Measurements from ENCODE around the gene PLA2G5. TPM values are rescaled to one million over a fixed set of nuclear protein-coding genes. Genes with fewer than 3 reads are reported as not detected.
"Not testable (repeated sequence)": the region's sequence is repeated elsewhere in the genome, so short reads cannot be mapped to it uniquely, and the experiment has no call there.

The PLA2G5 gene
- total RNA-seq, 2 donors from 2014 or later, result 18.7 to 19.2 TPM

GRCh38 chr1:20037877-20038276, 32.1 kb upstream of the PLA2G5 start:
- TF ChIP-seq, protein P1, sequence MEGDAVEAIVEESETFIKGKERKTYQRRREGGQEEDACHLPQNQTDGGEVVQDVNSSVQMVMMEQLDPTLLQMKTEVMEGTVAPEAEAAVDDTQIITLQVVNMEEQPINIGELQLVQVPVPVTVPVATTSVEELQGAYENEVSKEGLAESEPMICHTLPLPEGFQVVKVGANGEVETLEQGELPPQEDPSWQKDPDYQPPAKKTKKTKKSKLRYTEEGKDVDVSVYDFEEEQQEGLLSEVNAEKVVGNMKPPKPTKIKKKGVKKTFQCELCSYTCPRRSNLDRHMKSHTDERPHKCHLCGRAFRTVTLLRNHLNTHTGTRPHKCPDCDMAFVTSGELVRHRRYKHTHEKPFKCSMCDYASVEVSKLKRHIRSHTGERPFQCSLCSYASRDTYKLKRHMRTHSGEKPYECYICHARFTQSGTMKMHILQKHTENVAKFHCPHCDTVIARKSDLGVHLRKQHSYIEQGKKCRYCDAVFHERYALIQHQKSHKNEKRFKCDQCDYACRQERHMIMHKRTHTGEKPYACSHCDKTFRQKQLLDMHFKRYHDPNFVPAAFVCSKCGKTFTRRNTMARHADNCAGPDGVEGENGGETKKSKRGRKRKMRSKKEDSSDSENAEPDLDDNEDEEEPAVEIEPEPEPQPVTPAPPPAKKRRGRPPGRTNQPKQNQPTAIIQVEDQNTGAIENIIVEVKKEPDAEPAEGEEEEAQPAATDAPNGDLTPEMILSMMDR (IDR thresholded peaks at IDR 0.05), result no peak
- H3K4me1 ChIP-seq (ENCODE audit: control insufficient read depth in 1 of 2, low read depth in 2 of 2), result no peaks in the 10 kb centered on the region
- DNase-seq (ENCODE audit: low spot score), result no peak
- H3K27me3 ChIP-seq (replicated peaks; ENCODE audit: insufficient read depth), result no peaks in the 10 kb centered on the region
- no peaks in the 10 kb centered on the region for H3K36me3 ChIP-seq
- ATAC-seq (ENCODE audit: insufficient number of reproducible peaks, low FRiP score, low read depth), result no peak
- H3K27ac ChIP-seq, result no peak overlapping the region
- H3K4me3 ChIP-seq, result no peak overlapping the region
- peaks cover 2% of the 10 kb centered on the region for H3K9me3 ChIP-seq

GRCh38 chr1:20047096-20047495, 22.9 kb upstream of the PLA2G5 start:
- peaks cover 3% of the 10 kb centered on the region for H3K9me3 ChIP-seq
- TF ChIP-seq, protein P1 (IDR thresholded peaks at IDR 0.05), result no peak
- H3K4me3 ChIP-seq, result no peak overlapping the region
- no peak for ATAC-seq (ENCODE audit: insufficient number of reproducible peaks, low FRiP score, low read depth)
- H3K27me3 ChIP-seq (replicated peaks; ENCODE audit: insufficient read depth), result no peaks in the 10 kb centered on the region
- no peaks in the 10 kb centered on the region for H3K36me3 ChIP-seq
- no peak overlapping the region for H3K27ac ChIP-seq
- no peak for DNase-seq (ENCODE audit: low spot score)
- H3K4me1 ChIP-seq (ENCODE audit: control insufficient read depth in 1 of 2, low read depth in 2 of 2), result no peaks in the 10 kb centered on the region

GRCh38 chr1:20048563-20048962, 21.4 kb upstream of the PLA2G5 start:
- peaks cover 3% of the 10 kb centered on the region for H3K9me3 ChIP-seq
- DNase-seq (ENCODE audit: low spot score) (no peak), ATAC-seq (ENCODE audit: insufficient number of reproducible peaks, low FRiP score, low read depth) (no peak)
- H3K27me3 ChIP-seq (replicated peaks; ENCODE audit: insufficient read depth), result no peaks in the 10 kb centered on the region
- TF ChIP-seq, protein P1 (IDR thresholded peaks at IDR 0.05), result no peak
- H3K4me1 ChIP-seq (ENCODE audit: control insufficient read depth in 1 of 2, low read depth in 2 of 2), result no peaks in the 10 kb centered on the region
- H3K4me3 ChIP-seq, result no peak overlapping the region
- no peaks in the 10 kb centered on the region for H3K36me3 ChIP-seq
- no peak overlapping the region for H3K27ac ChIP-seq

DNA sequence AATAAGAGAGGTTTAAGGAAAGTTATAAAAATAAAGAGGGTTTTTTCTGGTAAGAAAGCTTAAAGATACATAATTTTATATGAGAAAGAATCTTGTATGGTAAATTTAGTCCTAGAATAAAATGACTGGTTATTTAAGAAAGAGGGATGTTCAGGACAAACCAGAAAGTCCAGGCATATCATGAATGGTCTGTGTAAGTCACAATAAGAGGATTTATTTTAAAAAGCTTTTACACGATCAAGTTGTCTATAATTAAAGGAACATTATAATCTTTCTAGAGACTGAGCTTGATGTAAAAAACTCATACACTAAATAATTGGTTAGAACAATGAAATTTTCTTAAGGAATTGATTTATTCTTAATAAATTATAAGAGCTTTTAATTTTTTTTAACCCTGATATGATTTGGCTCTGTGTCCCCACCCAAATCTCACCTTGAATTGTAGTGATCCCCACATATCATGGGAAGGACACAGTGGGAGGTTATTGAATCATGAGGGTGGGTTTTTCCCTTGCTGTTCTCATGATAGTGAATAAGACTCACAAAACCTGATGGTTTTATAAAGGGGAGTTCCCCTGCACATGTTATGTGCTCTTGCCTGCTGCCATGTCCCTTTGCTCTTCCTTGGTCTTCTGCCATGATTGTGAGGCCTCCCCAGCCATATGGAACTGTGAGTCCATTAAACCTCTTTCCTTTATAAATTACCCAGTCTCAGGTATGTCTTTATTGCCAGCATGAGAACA, 20.8 kb upstream of the PLA2G5 start:
- H3K27me3 ChIP-seq (replicated peaks; ENCODE audit: insufficient read depth); H3K4me3 ChIP-seq; H3K9me3 ChIP-seq; ATAC-seq (ENCODE audit: insufficient number of reproducible peaks, low FRiP score, low read depth); H3K4me1 ChIP-seq (ENCODE audit: control insufficient read depth in 1 of 2, low read depth in 2 of 2); H3K27ac ChIP-seq; H3K36me3 ChIP-seq; DNase-seq (ENCODE audit: low spot score): not testable (repeated sequence)

- peaks cover 3% of the 10 kb centered on the region for H3K9me3 ChIP-seq
- H3K27ac ChIP-seq, result no peak overlapping the region
- TF ChIP-seq, protein P1 (IDR thresholded peaks at IDR 0.05), result no peak
- H3K4me1 ChIP-seq (ENCODE audit: control insufficient read depth in 1 of 2, low read depth in 2 of 2), result no peaks in the 10 kb centered on the region
- no peak overlapping the region for H3K4me3 ChIP-seq
- no peaks in the 10 kb centered on the region for H3K36me3 ChIP-seq
- no peaks in the 10 kb centered on the region for H3K27me3 ChIP-seq (replicated peaks; ENCODE audit: insufficient read depth)
- ATAC-seq (ENCODE audit: insufficient number of reproducible peaks, low FRiP score, low read depth) (no peak), DNase-seq (ENCODE audit: low spot score) (no peak)
Measured at GRCh38 chr1:20051218-20051829, 18.7 kb upstream of the PLA2G5 start.

Measured in thoracic aorta (tissue), 2 donors.